ENCODE data around the gene FKBP2.

Gene FKBP2

DNA sequence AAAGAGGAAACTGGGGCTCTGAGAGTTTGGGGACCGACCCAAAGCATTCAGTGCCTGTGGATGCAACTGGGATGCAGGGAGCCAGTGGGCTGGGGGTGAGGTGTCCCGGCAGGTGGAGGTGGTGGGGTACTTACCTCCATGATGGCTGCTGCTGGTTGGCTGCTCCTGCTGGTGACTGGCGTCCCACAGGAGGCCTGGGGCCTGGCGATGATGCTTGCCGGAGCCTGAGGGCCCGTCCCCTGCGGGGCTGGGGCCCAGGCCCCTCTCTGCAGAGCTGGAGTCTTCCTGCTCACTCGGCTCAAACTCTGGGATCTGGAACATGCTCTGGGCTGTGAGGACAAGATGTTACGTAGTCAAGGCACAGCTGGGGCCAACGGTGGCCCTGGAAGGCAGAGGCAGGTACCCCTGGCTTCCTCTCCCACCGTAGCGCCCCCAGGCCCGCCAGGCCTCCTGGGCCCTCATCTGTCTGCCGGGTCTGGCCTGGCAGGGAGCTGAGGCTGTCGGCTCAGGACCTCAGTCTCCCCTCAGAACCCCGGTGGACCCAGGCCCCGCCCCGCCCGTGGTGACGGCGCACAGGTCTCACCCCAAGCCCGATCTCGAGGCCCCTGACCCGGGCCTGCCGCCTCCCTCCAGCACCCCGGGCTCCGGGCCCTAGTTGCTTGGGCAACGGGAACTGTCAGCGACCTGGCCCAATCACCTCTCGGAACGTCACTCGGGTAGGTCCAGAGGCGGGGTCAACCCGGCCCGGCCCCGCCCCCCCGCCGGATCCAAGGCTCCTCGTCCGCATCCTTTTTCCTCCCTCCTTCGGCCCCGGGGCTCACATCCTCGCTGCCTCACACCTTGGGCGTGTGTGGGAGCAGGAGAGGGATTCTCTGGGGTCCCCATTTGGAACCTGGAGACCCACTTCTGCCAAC, 43.4 kb downstream of the FKBP2 start, which contains the start of gene BAD:
Gene BAD (minus strand): TSS at position 618 of the 914 bp plus-strand sequence. CDS start 297 bp downstream, at position 321.
- DNase-seq (ENCODE audit: low read depth in 2 of 2) = peak; percentile 87 to 93

DNA sequence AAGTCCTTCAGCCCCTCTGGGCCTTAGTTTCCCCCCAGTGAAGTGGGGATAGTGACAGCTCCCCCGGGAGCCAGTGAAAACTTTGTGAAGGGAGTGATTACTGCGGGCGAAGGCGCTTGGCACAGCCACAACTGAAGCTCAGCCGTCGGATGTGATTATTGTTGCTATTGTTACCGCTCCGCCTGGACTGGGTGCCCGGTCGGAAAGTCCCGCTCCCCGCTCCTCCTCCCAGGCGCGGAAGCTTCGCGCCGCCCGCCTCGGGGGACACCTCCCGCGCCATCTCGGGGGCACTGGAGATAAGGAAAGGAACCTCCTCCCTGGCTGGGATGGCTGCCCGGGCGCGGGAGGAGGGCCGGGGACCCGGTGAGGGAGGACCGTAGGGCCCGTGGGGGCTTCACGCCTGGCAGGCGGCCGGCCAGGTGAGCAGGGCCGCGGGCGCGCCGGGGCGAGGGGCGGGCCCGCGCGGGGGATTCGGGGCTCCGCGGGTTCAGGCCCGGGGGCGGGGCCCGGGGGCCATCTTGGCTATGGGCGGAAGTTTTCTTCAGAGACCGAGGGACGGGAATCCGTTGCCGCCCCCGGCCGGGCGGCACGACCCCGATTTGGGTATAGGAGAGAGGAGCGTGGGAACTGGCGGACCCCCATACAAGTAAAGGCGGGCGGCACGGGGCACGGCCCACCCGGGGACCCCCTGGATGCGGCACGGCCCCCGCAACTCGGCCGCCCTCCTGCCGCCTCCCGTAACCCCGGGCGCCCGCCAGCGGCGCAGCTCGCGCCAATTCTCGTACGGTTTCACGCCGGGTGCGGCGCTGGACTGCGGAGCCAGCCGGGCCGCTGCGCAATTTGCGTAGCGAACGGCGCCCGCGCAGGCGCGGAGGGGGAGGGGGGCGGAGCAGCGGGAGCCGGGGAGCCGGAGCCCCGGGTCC, 44.3 kb downstream of the FKBP2 start, which contains the start of gene GPR137:
Gene GPR137 (plus strand): TSS at position 887 of the 923 bp plus-strand sequence. CDS start 677 bp downstream, outside the sequence.
- DNase-seq (ENCODE audit: low read depth in 2 of 2) = peak; percentile 85

DNA sequence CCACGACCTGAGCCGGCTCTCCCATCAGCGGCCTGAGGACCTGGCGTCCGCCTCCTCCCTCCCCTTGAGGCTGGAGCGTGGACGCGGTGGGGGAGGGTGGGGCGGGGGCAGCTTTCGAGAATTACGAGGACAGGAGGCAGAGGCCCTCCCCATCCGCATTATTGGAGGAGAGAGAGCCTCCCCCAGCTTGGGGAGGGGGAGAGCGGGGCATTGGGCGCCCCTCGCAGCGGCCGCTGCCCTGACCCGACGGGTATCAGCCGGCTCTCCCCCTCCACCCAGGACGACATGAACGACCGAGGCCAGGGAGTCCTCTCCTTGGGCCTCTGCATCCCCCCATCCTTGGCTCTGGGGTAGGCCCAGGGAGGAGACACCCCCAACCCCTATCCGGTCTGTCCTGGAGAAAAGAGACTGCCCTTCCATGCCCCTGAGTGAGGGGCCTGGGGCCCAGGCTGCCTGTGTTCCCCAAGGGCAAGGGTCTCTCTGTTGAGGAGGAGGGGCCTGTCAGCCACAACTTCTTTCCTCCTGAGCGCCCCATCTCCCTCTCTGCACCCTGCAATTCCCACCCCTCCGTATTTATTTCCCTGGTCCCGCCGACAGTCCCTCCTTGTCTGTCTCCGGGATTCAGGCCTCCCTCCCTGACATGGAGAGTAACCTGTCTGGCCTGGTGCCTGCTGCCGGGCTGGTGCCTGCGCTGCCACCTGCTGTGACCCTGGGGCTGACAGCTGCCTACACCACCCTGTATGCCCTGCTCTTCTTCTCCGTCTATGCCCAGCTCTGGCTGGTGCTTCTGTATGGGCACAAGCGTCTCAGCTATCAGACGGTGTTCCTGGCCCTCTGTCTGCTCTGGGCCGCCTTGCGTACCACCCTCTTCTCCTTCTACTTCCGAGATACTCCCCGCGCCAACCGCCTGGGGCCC, 45.2 kb downstream of the FKBP2 start:
- DNase-seq (ENCODE audit: low read depth in 2 of 2) = no peak

DNA sequence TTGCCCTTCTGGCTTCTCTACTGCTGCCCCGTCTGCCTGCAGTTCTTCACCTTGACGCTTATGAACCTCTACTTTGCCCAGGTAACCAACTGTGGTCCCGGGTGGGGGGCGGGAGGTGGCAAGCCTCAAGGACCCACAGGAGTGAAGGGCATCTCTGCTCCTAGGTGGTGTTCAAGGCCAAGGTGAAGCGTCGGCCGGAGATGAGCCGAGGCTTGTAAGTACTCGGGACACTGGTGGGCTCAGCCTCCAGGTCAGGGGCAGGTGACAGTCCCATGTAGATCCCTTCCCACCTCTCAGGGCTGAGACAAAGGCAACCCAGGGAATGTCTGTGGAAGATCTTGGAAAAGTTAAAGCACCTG, 45.9 kb downstream of the FKBP2 start:
- no peak for DNase-seq (ENCODE audit: low read depth in 2 of 2)

GRCh38 chr11:64287676-64288352, 46.9 kb downstream of the FKBP2 start:
- no peak for DNase-seq (ENCODE audit: low read depth in 2 of 2)

- no peak for DNase-seq (ENCODE audit: low read depth in 2 of 2)
Observed at GRCh38 chr11:64288353-64288750, 47.5 kb downstream of the FKBP2 start.

- DNase-seq (ENCODE audit: low read depth in 2 of 2) = no peak
Observed at GRCh38 chr11:64289002-64289564, 48.2 kb downstream of the FKBP2 start.

DNA sequence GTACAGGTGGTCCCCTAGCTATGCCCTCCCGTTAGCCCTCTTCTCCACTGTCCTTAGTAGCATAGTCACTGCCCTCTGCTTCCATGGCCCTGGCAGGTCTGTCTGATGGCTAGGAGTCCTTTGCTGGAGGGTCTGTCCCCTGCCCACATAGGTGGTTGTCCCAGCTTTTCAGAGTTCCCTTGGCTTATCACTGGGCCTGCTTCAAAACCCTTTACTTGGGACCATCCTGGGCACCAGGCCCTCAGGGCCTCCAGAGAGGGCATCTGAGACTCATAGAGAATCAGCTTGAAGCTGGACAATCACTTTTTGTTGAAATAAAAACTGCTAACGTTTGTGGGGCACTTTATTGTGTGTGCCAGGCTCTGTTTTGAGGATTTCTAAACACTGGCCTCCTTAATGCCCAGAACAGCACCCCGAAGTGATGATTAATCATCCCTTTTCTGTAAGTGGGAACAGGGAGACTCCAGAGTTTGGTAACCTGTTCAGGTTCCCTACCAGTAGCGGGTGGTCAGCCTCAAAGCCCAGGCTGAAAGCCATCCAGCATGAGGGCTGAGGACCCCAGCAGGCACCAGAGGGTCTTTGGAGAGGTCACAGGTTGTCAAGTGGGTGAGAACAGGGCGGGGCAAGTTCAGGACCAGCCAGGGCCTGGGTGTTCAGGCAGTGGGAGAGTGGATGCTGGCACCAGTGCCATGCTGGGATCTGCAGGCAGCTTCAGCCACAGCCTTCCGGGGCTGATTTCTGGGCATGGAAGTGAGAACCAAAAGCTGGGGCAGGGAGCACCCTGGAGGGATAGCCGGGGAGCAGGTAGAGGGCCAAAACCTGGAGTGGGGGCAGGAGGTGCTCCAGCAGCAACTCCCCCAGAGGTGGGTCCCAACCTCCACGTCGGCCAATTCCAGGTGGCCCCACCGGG, 49.7 kb downstream of the FKBP2 start:
- DNase-seq (ENCODE audit: low read depth in 2 of 2) = no peak

- no peak for DNase-seq (ENCODE audit: low read depth in 2 of 2)
Observed at GRCh38 chr11:64291262-64291751, 50.4 kb downstream of the FKBP2 start, which contains the start of gene KCNK4. Gene KCNK4, plus strand, starts transcription at chr11:64291302. Its CDS starts 1,717 bp downstream, at chr11:64293019.

DNA sequence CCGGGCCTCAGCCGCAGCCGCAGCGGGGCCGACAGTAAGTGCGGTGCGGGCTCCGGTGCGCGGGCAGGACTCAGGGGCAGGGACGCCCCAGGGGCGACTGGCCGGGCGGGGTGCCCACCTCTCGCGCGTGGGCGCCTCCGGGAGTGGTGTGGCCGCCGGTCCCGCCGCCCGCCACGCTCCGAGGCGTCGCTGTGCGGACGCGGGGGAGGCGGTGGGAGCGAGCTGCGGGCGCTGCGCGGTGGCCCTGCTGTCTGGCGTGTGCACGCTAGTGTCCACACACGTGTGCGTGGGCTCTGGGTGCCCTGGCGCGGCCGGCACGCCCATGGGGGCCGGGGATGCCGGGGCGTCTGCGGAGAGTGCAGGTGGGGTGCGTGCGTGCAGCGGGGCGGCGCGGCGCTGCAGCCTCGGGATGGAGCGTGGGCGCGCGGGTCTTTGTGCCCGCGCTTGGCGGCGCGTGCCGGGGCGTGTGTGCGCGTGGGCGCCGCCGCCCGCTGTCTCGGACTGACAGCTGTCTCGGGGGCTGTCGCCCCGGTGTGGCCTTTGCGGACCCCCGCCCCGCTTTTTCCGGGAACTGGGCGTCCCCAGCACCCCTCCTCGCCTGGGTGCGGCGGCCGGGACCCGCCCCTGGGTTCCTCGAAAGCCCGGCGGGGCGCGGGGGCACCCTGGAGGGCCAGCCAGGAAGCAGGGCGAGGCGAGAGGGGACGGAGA, 51.0 kb downstream of the FKBP2 start:
- no peak for DNase-seq (ENCODE audit: low read depth in 2 of 2)

GRCh38 chr11:64292460-64293254, 51.8 kb downstream of the FKBP2 start:
- DNase-seq (ENCODE audit: low read depth in 2 of 2) = no peak

Data from stimulated activated CD4-positive, alpha-beta T cell treated with anti-CD3 and anti-CD28 coated beads, Interleukin-12 subunit alpha, Interleukin-12 subunit beta, amount 100 ng/mL, for 24 hours (primary cell).